Adrenal gland (tissue), 5 donors: ENCODE measurements around the gene CCDC9B.

Experiments
- POLR2A ChIP-seq, 2 donors: fragments of 450-650 bp; IDR thresholded peaks; one replicate each; pipeline ENCODE4 v1.6.1; 2017; ENCODE audit warnings: antibody characterized with exemption in 2 of 2, mild to moderate bottlenecking in 2 of 2, moderate library complexity in 1 of 2
- TF ChIP-seq, protein P1 (sequence below), 6 experiments: fragments of 450-650 bp in 4 of 6; fragments of 200-600 bp in 2 of 6; sonication (generic) in 1 of 6; IDR thresholded peaks; 1 replicate in 5 of 6; 2 replicates in 1 of 6; pipeline versions ENCODE4 v1.5.1 to v1.8.0; 2016 to 2021; ENCODE audit warnings: antibody characterized with exemption in 6 of 6, mild to moderate bottlenecking in 2 of 6, moderate library complexity in 1 of 6
- donor health status: DM: no; HTN: no; CAD: no.

DNA sequence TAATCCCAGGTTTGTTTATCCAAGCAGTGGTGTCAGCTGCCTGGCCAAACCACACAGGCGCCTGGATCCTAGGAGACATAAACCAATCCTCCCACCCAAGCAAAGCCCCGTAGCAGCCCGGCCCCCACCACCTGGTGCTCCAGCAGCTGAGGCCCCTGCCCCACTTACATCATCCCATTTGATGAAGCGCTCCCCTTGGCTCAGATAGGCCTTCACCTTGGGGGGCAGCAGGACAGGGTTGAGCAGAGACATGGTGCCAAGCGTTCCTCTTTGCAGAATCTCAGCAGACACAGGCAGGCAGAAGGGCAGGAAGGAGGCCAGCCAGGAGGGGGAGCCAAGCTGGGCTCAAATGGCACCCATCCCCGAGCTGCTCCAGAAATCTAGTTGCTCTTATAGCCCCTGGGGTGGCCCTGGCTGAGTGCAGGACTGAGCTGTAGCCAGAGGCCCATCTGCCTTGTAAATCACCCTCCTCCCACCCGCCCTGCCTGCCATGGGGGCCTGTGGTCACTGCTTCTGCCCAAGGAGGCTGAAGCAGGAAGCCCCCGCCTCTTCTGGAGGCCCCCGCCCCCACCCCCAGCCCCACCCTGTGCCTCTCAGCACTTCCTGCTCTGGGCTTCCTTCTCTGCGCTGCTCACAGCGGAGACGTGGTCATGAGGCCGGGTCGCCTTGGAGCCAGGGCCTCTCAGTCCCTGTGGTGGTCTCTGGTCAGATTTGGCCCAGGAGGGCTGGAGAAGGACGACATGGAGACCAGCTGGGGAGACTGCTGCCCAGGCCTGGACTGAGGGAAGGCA is 33.1 kb downstream of the CCDC9B start, which contains the start of gene PLCB2:
- TF ChIP-seq, protein P1, sequence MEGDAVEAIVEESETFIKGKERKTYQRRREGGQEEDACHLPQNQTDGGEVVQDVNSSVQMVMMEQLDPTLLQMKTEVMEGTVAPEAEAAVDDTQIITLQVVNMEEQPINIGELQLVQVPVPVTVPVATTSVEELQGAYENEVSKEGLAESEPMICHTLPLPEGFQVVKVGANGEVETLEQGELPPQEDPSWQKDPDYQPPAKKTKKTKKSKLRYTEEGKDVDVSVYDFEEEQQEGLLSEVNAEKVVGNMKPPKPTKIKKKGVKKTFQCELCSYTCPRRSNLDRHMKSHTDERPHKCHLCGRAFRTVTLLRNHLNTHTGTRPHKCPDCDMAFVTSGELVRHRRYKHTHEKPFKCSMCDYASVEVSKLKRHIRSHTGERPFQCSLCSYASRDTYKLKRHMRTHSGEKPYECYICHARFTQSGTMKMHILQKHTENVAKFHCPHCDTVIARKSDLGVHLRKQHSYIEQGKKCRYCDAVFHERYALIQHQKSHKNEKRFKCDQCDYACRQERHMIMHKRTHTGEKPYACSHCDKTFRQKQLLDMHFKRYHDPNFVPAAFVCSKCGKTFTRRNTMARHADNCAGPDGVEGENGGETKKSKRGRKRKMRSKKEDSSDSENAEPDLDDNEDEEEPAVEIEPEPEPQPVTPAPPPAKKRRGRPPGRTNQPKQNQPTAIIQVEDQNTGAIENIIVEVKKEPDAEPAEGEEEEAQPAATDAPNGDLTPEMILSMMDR (IDR thresholded peaks at IDR 0.05), result no peak
- TF ChIP-seq POLR2A (IDR thresholded peaks at IDR 0.05), result no peak
